Left lung (tissue), 10 donors: Measurements from ENCODE around the gene ASIC4. TPM values are rescaled to one million over a fixed set of nuclear protein-coding genes. Genes with fewer than 3 reads are reported as not detected.

Experiments
- ATAC-seq: fragments of 200-7000 bp; cut with Tn5 transposase; one replicate; pipeline ENCODE4 v1.9.1; 2020; ENCODE audit warnings: moderate library complexity
- DNase-seq, 4 donors: peaks; one replicate each; pipeline ENCODE4 v3.0.0-alpha.2; 2013 to 2020
- H3K27ac ChIP-seq, 2 donors: fragments of 200-600 bp; sonication (generic) in 1 of 2; one replicate each; pipeline versions ENCODE4 v1.5.0 to v1.8.0; 2020 to 2021
- H3K27me3 ChIP-seq, 2 donors: fragments of 200-600 bp; sonication (generic) in 1 of 2; one replicate each; pipeline versions ENCODE4 v1.5.0 to v1.8.0; 2020 to 2021
- H3K36me3 ChIP-seq, 2 donors: fragments of 200-600 bp; sonication (generic) in 1 of 2; one replicate each; pipeline versions ENCODE4 v1.5.0 to v1.8.0; 2020 to 2021
- H3K4me1 ChIP-seq, 2 donors: fragments of 200-600 bp; one replicate each; pipeline ENCODE4 v1.8.0; 2021
- H3K4me3 ChIP-seq, 2 donors: fragments of 200-600 bp; sonication (generic) in 1 of 2; one replicate each; pipeline versions ENCODE4 v1.5.0 to v1.8.0; 2020 to 2021; ENCODE audit warnings: mild to moderate bottlenecking in 1 of 2
- H3K9me3 ChIP-seq, 2 donors: fragments of 200-600 bp; sonication (generic) in 1 of 2; one replicate each; pipeline versions ENCODE4 v1.5.0 to v1.8.0; 2020 to 2021
- CTCF ChIP-seq, 2 donors: fragments of 200-600 bp; sonication (generic) in 1 of 2; IDR thresholded peaks; one replicate each; pipeline versions ENCODE4 v1.5.0 to v1.8.0; 2021; ENCODE audit warnings: antibody characterized with exemption in 2 of 2
- intact Hi-C, 2 donors: fragments of 100-400 bp; cut with DNase I; formaldehyde crosslinking; loops; one replicate each; pipeline versions ENCODE4 v1.11.2 to v1.14.2; 2022
- polyA plus RNA-seq, 6 donors: library from polyadenylated mRNA; unstranded; fragments of 120-200 nt; gene quantifications; one replicate each; pipeline ENCODE4 v1.2.1, GENCODE V29; 2013; ENCODE audit not compliant: insufficient read length in 6 of 6
- total RNA-seq, 2 donors: library from RNA; stranded (reverse); fragmentation: NEBNext Ultra II Directional; extraction: Animal tissue kit (Norgen Biotek cat#: 25700); gene quantifications; one replicate each; pipeline ENCODE4 v1.2.1, GENCODE V29; 2021
- donor health status: DM: no; HTN: yes; CAD: no.
- donor health status: DM: no; HTN: no; CAD: no.

Gene ASIC4
- total and polyA plus RNA-seq, 8 donors: 0.07 to 0.37 (median 0.20) TPM; not detected in 2

- Histone ChIP-seq H3K4me3 (no peak overlapping the region), H3K4me1 (peaks cover 3 to 30% of the 10 kb centered on the region in 2 donors), H3K27ac (no peak overlapping the region), H3K36me3 (no peaks in the 10 kb centered on the region), H3K27me3 (peaks cover 7 to 87% of the 10 kb centered on the region in 2 donors), H3K9me3 (no peaks in the 10 kb centered on the region)
- TF ChIP-seq CTCF (IDR thresholded peaks at IDR 0.05): no peak
- intact Hi-C loops: no loop called here
- DNase-seq (peak in 1 of 4 donors; percentile 76), ATAC-seq (no peak)
Observed at GRCh38 chr2:219547621-219548020, 33.3 kb downstream of the ASIC4 start.

GRCh38 chr2:219548990-219549389 lies 34.7 kb downstream of the ASIC4 start:
- Histone ChIP-seq H3K36me3 (no peaks in the 10 kb centered on the region), H3K27ac (no peak overlapping the region), H3K9me3 (no peaks in the 10 kb centered on the region), H3K27me3 (peaks cover 16 to 87% of the 10 kb centered on the region in 2 donors), H3K4me3 (no peak overlapping the region), H3K4me1 (peaks cover 8 to 26% of the 10 kb centered on the region in 2 donors)
- no peak for TF ChIP-seq CTCF (IDR thresholded peaks at IDR 0.05)
- no peak for ATAC-seq
- intact Hi-C loops: no loop called here
- peak in 1 of 4 donors; percentile 69 for DNase-seq

- peaks cover 16 to 87% of the 10 kb centered on the region in 2 donors for H3K27me3 ChIP-seq
- intact Hi-C loops: no loop called here
- H3K4me3 ChIP-seq: no peak overlapping the region
- peaks cover 5 to 20% of the 10 kb centered on the region in 2 donors for H3K4me1 ChIP-seq
- no peaks in the 10 kb centered on the region for H3K9me3 ChIP-seq
- TF ChIP-seq CTCF (IDR thresholded peaks at IDR 0.05): no peak
- no peak overlapping the region for H3K27ac ChIP-seq
- DNase-seq (peak in 1 of 4 donors; percentile 45), ATAC-seq (no peak)
- no peaks in the 10 kb centered on the region for H3K36me3 ChIP-seq
Observed at GRCh38 chr2:219549619-219550018, 35.3 kb downstream of the ASIC4 start.

- Histone ChIP-seq H3K27me3 (peaks cover 16 to 67% of the 10 kb centered on the region in 2 donors), H3K36me3 (no peaks in the 10 kb centered on the region), H3K4me1 (peaks cover 5 to 20% of the 10 kb centered on the region in 2 donors), H3K9me3 (no peaks in the 10 kb centered on the region), H3K4me3 (peak overlapping the region; percentile 46 to 63), H3K27ac (no peak overlapping the region)
- DNase-seq: peak in 1 of 4 donors; percentile 37
- TF ChIP-seq CTCF (IDR thresholded peaks at IDR 0.05): no peak
- peak; percentile 35 for ATAC-seq
- intact Hi-C loops: no loop called here
Observed at GRCh38 chr2:219551441-219552381, 37.4 kb downstream of the ASIC4 start.
